Measurements from ENCODE around the gene LGMN. TPM values are rescaled to one million over a fixed set of nuclear protein-coding genes. Genes with fewer than 3 reads are reported as not detected.

The LGMN gene
- total and polyA plus RNA-seq, 2 donors (not counting 1 experiment from before 2014, with no cell fraction given): 17.6 to 21.1 TPM

- peaks cover 88% of the 10 kb centered on the region for H3K79me2 ChIP-seq (ENCODE audit: control insufficient read depth, insufficient read depth, low read length)
- H3K4me3 ChIP-seq (ENCODE audit: control extremely low read depth in 1 of 5, extremely low read depth in 1 of 5, insufficient read depth in 1 of 5, low read depth in 2 of 5, low read length in 4 of 5): peak overlapping the region in 3 of 5 experiments; percentile 32 to 80 (median 41)
- ChIA-PET CTCF (interaction anchor here (1.3 to 1.5 kb wide), 2 partner anchors 40 to 66 kb away, joined by 4 to 7 read pairs; no protein-coding TSS in a partner anchor), POLR2A (interaction anchor here (3.7 kb wide), 1 partner anchor 41 kb away, joined by 15 read pairs; no protein-coding TSS in a partner anchor)
- WGBS (ENCODE audit: insufficient coverage): 64% methylated on average over 13 of the region's 13 CpGs
- H3K27ac Mint-ChIP-seq: peak overlapping the region; percentile 76
- H3K27me3 ChIP-seq (replicated peaks in 1 of 4; ENCODE audit: control extremely low read depth in 1 of 4, control insufficient read depth in 3 of 4, insufficient read depth in 4 of 4, low read length in 3 of 4): no peaks in the 10 kb centered on the region
- intact Hi-C loops (cut with micrococcal nuclease): no loop called here
- DNase-seq: peak; percentile 30
- peaks cover 74% of the 10 kb centered on the region for H3K4me1 Mint-ChIP-seq
- peaks cover 62 to 88% of the 10 kb centered on the region in 2 donors for H3K4me1 ChIP-seq (ENCODE audit: control insufficient read depth in 2 of 2, insufficient read depth in 2 of 2, low read length in 2 of 2)
- peak overlapping the region; percentile 79 for H3K4me3 Mint-ChIP-seq
- no peaks in the 10 kb centered on the region for H3K27me3 Mint-ChIP-seq
- TF ChIP-seq EZH2 (IDR thresholded peaks at IDR 0.05; ENCODE audit: borderline replicate concordance, insufficient read depth, low read depth, low read length, poor library complexity, severe bottlenecking) (no peak), CTCF (IDR thresholded peaks at IDR 0.05) (no peak)
- peak overlapping the region; percentile 63 for H3K9ac ChIP-seq (ENCODE audit: low read length)
- H3K27ac ChIP-seq (ENCODE audit: low read length in 2 of 2): peak overlapping the region in 1 of 2 donors; percentile 78
- peaks cover 64% of the 10 kb centered on the region for H4K20me1 ChIP-seq (ENCODE audit: control insufficient read depth, insufficient read depth, low read length, poor library complexity, severe bottlenecking)
- H3K9me3 Mint-ChIP-seq (ENCODE audit: insufficient read depth): no peaks in the 10 kb centered on the region
- H3K36me3 ChIP-seq (replicated peaks in 1 of 2; ENCODE audit: control extremely low read depth in 1 of 2, control insufficient read depth in 1 of 2, extremely low read depth in 1 of 2, insufficient read depth in 2 of 2, low read length in 1 of 2): peaks cover 2 to 45% of the 10 kb centered on the region in 2 experiments
- no peak for ATAC-seq (ENCODE audit: low read depth)
- no peak overlapping the region for H2AFZ ChIP-seq (ENCODE audit: insufficient read depth, low read depth, low read length, poor library complexity, severe bottlenecking)
- H3K9me3 ChIP-seq (ENCODE audit: control extremely low read depth in 1 of 3, control insufficient read depth in 2 of 3, insufficient read depth in 1 of 3, low read length in 2 of 3): no peaks in the 10 kb centered on the region
- peak overlapping the region; percentile 93 for H3K4me2 ChIP-seq (replicated peaks; ENCODE audit: low read depth, low read length, poor library complexity, severe bottlenecking)
Observed at GRCh38 chr14:92655419-92656201, 92.8 kb downstream of the LGMN start.

Data from B cell (primary cell).